HCT116 (cell line): ENCODE results near the gene HCFC1. TPM values are rescaled to one million over a fixed set of nuclear protein-coding genes. Genes with fewer than 3 reads are reported as not detected.

Source experiments
- ATAC-seq: fragments of 200-7000 bp; cut with Tn5 transposase; 2 replicates; pipeline ENCODE4 v1.9.1; 2020; ENCODE audit warnings: mild to moderate bottlenecking, moderate library complexity
- BruUV-seq: library from RNA; stranded (reverse); fragments of 400-500 nt; replicated peaks from 2 replicates; lab custom pipeline; 2021; lab: Mats Ljungman, UMichigan
- CTCF ChIA-PET: fragments of 300-600 bp; sonication (Branson Sonifier 250); formaldehyde crosslinking; loops from one replicate; lab custom pipeline; 2021; ENCODE audit warnings: antibody characterized with exemption; lab: Charles Lee
- POLR2A ChIA-PET: fragments of 300-600, 350-600 bp; sonication (Branson Sonifier 250); formaldehyde crosslinking; loops from one replicate; lab custom pipeline; 2021; ENCODE audit warnings: antibody characterized with exemption; lab: Charles Lee
- RAD21 ChIA-PET, 2 experiments: fragments of 300-600 bp; sonication (Branson Sonifier 250); formaldehyde crosslinking; loops; one replicate each; lab custom pipeline; 2023; ENCODE audit warnings: low total read pairs in 2 of 2; ENCODE audit not compliant: uncharacterized antibody in 2 of 2, unreplicated experiment in 2 of 2, low non-redundant PET in 1 of 2; lab: Charles Lee
- DNase-seq: peaks from one replicate; pipeline ENCODE4 v3.0.0-alpha.2; 2010; ENCODE audit warnings: low read depth, low spot score
- H2AFZ ChIP-seq: fragments of 200-600 bp; shearing (Covaris generic), sonication (generic); 2 replicates; pipeline ENCODE4 v1.6.1; 2017; ENCODE audit warnings: low read depth, mixed run types, mixed read lengths, antibody characterized with exemption, low read length; ENCODE audit not compliant: poor library complexity, severe bottlenecking
- H3K27ac ChIP-seq: 2 replicates; pipeline ENCODE4 v1.5.1; 2012; ENCODE audit warnings: low read depth, low read length
- H3K27me3 ChIP-seq: fragments of 200-600 bp; sonication (generic); 2 replicates; pipeline ENCODE4 v1.6.1; 2016; ENCODE audit warnings: mixed run types, low read length, mixed read lengths; ENCODE audit not compliant: insufficient read depth
- H3K36me3 ChIP-seq, 2 experiments: fragments of 200-500 bp in 1 of 2; fragments of 200-600 bp in 1 of 2; sonication (Bioruptor generic) in 1 of 2; sonication (generic) in 1 of 2; 2 replicates each; pipeline versions ENCODE4 v1.5.1 to v1.6.1; 2014 to 2016; ENCODE audit warnings: low read length in 2 of 2, inconsistent platforms in 1 of 2, mixed read lengths in 1 of 2, mixed run types in 1 of 2; ENCODE audit not compliant: insufficient read depth in 2 of 2, control insufficient read depth in 1 of 2
- H3K4me1 ChIP-seq, 2 experiments: fragments of 200-600 bp in 1 of 2; sonication (generic) in 1 of 2; 2 replicates each; pipeline versions ENCODE4 v1.5.1 to v1.6.1; 2012 to 2017; ENCODE audit warnings: low read length in 2 of 2, inconsistent platforms in 1 of 2, mild to moderate bottlenecking in 1 of 2, mixed read lengths in 1 of 2, mixed run types in 1 of 2, moderate library complexity in 1 of 2; ENCODE audit not compliant: insufficient read depth in 2 of 2, control insufficient read depth in 1 of 2
- H3K4me2 ChIP-seq: fragments of 200-600 bp; sonication (generic); 2 replicates; pipeline ENCODE4 v1.6.1; 2017; ENCODE audit warnings: mixed run types, low read length, mixed read lengths
- H3K4me3 ChIP-seq, 2 experiments: fragments of 200-600 bp in 1 of 2; sonication (generic) in 1 of 2; replicated peaks in 1 of 2; 2 replicates each; pipeline ENCODE4 v1.5.1; 2011 to 2016; ENCODE audit warnings: low read length in 2 of 2, control low read depth in 1 of 2, low read depth in 1 of 2, mild to moderate bottlenecking in 1 of 2, mixed read lengths in 1 of 2, mixed run types in 1 of 2
- H3K79me2 ChIP-seq: fragments of 200-600 bp; sonication (generic); 2 replicates; pipeline ENCODE4 v1.6.1; 2017; ENCODE audit warnings: mild to moderate bottlenecking, mixed run types, low read length, moderate library complexity, mixed read lengths; ENCODE audit not compliant: insufficient read depth
- H3K9ac ChIP-seq: fragments of 200-600 bp; sonication (generic); 2 replicates; pipeline ENCODE4 v1.6.1; 2016; ENCODE audit warnings: low read length, mixed read lengths
- H3K9me2 ChIP-seq: fragments of 200-600 bp; sonication (generic), shearing (Covaris generic); 2 replicates; pipeline ENCODE4 v1.6.1; 2017; ENCODE audit warnings: mixed run types, mild to moderate bottlenecking, moderate library complexity; ENCODE audit not compliant: insufficient read depth
- H3K9me3 ChIP-seq, 2 experiments: fragments of 200-500 bp in 1 of 2; fragments of 200-600 bp in 1 of 2; sonication (Bioruptor generic) in 1 of 2; sonication (generic) in 1 of 2; 2 replicates each; pipeline ENCODE4 v1.6.1; 2014 to 2017; ENCODE audit warnings: low read length in 2 of 2, mixed read lengths in 2 of 2, inconsistent platforms in 1 of 2, low read depth in 1 of 2, mild to moderate bottlenecking in 1 of 2, mixed run types in 1 of 2, moderate library complexity in 1 of 2; ENCODE audit not compliant: control insufficient read depth in 1 of 2, insufficient read depth in 1 of 2
- H4K20me1 ChIP-seq: fragments of 200-600 bp; sonication (generic), shearing (Covaris generic); 2 replicates; pipeline ENCODE4 v1.6.1; 2017; ENCODE audit warnings: mixed run types, mild to moderate bottlenecking, moderate library complexity; ENCODE audit not compliant: insufficient read depth
- CEBPB ChIP-seq: IDR thresholded peaks from 2 replicates; pipeline ENCODE4 v1.6.1; 2012; ENCODE audit warnings: low read depth
- EZH2 ChIP-seq: fragments of 200-600 bp; sonication (generic); IDR thresholded peaks from 2 replicates; pipeline ENCODE4 v1.6.1; 2017; ENCODE audit warnings: antibody characterized with exemption, mixed run types
- EZH2phosphoT487 ChIP-seq: fragments of 200-600 bp; IDR thresholded peaks from 2 replicates; pipeline ENCODE4 v1.6.1; 2018; ENCODE audit warnings: antibody characterized with exemption, borderline replicate concordance
- FOSL1 ChIP-seq: IDR thresholded peaks from 2 replicates; pipeline ENCODE4 v1.6.1; 2012; ENCODE audit warnings: low read depth
- POLR2AphosphoS5 ChIP-seq: IDR thresholded peaks from 2 replicates; pipeline ENCODE4 v1.6.1; 2011; ENCODE audit warnings: mild to moderate bottlenecking, low read depth, low read length, moderate library complexity
- RAD21 ChIP-seq: IDR thresholded peaks from 2 replicates; pipeline ENCODE4 v1.6.1; 2012; ENCODE audit warnings: low read depth, mild to moderate bottlenecking
- SIN3A ChIP-seq: IDR thresholded peaks from 2 replicates; pipeline ENCODE4 v1.6.1; 2012; ENCODE audit warnings: low read depth
- TCF7L2 ChIP-seq: IDR thresholded peaks from 2 replicates; pipeline ENCODE4 v1.7.0; 2011; ENCODE audit warnings: borderline replicate concordance, inconsistent platforms; ENCODE audit not compliant: insufficient read depth, insufficient read length; ENCODE audit errors: extremely low read depth
- intact Hi-C: fragments of 100-400 bp; cut with micrococcal nuclease; formaldehyde crosslinking; loops from 2 replicates; pipeline ENCODE4 v1.10.0; 2022
- total RNA-seq: library from RNA; stranded (reverse); gene quantifications from one replicate; pipeline ENCODE4 v1.2.1, GENCODE V29; 2021; ENCODE audit not compliant: unreplicated experiment
- TF ChIP-seq, protein P1 (sequence below): IDR thresholded peaks from 2 replicates; pipeline ENCODE4 v1.6.1; 2012

Gene HCFC1
- total RNA-seq, 1 experiment from 2014 or later: 72.8 TPM

DNA sequence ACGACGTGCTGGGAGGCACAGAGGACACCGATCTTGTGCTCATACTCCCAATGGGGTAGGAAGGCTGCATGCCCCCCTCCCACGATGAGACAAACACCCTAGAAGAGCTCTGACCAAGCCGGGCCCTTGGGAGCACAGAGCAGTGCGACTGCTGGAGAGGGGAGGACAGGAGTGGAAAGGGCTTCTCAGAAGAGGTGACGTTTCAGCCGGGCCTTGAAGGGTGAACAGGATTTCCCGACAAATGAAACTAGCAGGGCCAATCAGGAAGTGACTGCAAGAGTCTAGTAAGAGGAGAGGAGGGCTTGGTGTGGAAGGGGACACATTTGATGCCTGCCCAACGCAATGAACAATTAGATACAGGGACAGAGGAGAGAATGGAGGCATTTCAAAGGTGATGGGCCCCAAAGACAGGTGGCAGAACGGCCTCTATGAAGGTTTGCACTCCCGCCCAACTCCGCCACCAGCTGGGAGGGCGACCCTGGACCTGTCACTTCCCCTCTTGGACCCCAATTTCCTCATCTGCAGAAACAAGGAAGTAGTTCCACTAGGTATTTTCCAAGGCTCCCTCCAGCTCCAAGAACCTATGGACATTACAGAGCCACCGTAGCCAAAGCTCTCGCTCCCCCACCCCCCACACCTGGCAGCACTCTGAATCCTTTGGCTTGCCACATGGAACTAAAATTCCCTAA, 3.9 kb downstream of the HCFC1 start:
- ATAC-seq (no peak), DNase-seq (no peak)
- H3K9me2 ChIP-seq: no peaks in the 10 kb centered on the region
- TF ChIP-seq CEBPB (no peak), EZH2 (no peak), POLR2AphosphoS5 (no peak), SIN3A (no peak), TCF7L2 (no peak), EZH2phosphoT487 (no peak), FOSL1 (no peak), RAD21 (no peak)
- TF ChIP-seq, protein P1, sequence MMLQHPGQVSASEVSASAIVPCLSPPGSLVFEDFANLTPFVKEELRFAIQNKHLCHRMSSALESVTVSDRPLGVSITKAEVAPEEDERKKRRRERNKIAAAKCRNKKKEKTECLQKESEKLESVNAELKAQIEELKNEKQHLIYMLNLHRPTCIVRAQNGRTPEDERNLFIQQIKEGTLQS: no peak
- no peaks in the 10 kb centered on the region for H4K20me1 ChIP-seq
- no peak overlapping the region for H3K9ac ChIP-seq
- ChIA-PET RAD21 (no interaction called here), POLR2A (no interaction called here), CTCF (no interaction called here)
- TSS peak; percentile 4 for BruUV-seq
- H3K27me3 ChIP-seq: no peaks in the 10 kb centered on the region
- H3K79me2 ChIP-seq: peaks cover 83% of the 10 kb centered on the region
- H3K4me3 ChIP-seq: no peak overlapping the region
- H3K36me3 ChIP-seq: peaks cover 0 to 11% of the 10 kb centered on the region in 2 experiments; a peak in 1 of 4 replicates
- no peak overlapping the region for H3K4me2 ChIP-seq
- no peak overlapping the region for H2AFZ ChIP-seq
- no peak overlapping the region; the same call in 1 of the 2 replicates for H3K27ac ChIP-seq
- peaks cover 7 to 13% of the 10 kb centered on the region in 2 experiments; a peak in 3 of 4 replicates for H3K4me1 ChIP-seq
- intact Hi-C loops: no loop called here
- H3K9me3 ChIP-seq: no peaks in the 10 kb centered on the region
